Endothelial cell of umbilical vein (primary cell): ENCODE data around the gene DLGAP5.

Source experiments
- EZH2 ChIP-seq: IDR thresholded peaks from 2 replicates; pipeline ENCODE4 v1.6.1; 2012; ENCODE audit warnings: borderline replicate concordance, low read depth, mild to moderate bottlenecking, moderate library complexity, low read length, inconsistent platforms; ENCODE audit not compliant: severe bottlenecking
- TF ChIP-seq, protein P1 (sequence below), 2 donors: IDR thresholded peaks; 1 replicate in 1 of 2; 2 replicates in 1 of 2; pipeline ENCODE4 v1.5.1; 2011; ENCODE audit warnings: low read length in 2 of 2, mild to moderate bottlenecking in 2 of 2, moderate library complexity in 2 of 2, control low read depth in 1 of 2, inconsistent platforms in 1 of 2, low read depth in 1 of 2; ENCODE audit not compliant: insufficient read depth in 1 of 2; ENCODE audit errors: extremely low read depth in 1 of 2

DNA sequence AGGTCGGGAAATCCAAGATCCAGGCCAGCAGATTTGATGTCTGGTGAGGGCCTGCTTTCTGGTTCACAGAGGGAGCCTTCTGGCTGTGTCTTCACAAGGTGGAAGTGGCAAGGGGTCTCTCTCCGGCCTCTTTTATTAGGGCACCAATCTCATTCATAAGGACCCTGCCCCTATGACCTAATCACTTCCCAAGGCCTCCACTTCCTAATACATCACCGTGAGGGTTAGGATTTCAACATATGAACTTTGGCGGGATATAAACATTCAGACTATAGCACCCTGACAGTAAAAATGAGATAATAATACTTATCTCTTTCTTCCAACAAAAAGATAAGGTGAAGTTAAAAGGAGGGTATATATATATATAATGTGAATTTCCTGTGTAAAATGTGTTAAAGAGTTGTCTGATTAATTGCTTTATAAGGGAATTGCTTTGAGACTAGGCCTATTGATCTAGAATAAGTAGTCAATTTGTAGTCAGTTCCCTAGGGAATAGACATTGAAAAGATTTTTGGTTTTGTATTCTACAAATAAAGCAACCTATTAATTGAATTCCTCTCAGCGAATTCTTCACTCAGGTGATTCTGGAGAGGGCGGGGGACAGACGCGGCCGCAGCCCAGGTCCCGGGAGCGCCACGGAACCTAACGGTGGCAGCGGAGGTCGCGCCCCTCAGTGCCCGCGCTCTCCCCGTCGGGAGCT lies 62.8 kb downstream of the DLGAP5 start:
- no peak for TF ChIP-seq EZH2
- TF ChIP-seq, protein P1, sequence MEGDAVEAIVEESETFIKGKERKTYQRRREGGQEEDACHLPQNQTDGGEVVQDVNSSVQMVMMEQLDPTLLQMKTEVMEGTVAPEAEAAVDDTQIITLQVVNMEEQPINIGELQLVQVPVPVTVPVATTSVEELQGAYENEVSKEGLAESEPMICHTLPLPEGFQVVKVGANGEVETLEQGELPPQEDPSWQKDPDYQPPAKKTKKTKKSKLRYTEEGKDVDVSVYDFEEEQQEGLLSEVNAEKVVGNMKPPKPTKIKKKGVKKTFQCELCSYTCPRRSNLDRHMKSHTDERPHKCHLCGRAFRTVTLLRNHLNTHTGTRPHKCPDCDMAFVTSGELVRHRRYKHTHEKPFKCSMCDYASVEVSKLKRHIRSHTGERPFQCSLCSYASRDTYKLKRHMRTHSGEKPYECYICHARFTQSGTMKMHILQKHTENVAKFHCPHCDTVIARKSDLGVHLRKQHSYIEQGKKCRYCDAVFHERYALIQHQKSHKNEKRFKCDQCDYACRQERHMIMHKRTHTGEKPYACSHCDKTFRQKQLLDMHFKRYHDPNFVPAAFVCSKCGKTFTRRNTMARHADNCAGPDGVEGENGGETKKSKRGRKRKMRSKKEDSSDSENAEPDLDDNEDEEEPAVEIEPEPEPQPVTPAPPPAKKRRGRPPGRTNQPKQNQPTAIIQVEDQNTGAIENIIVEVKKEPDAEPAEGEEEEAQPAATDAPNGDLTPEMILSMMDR (IDR thresholded peaks at IDR 0.05; ENCODE audit: extremely low read depth in 1 of 2, insufficient read depth in 1 of 2, low read depth in 1 of 2, low read length in 2 of 2): no peak
